Measurements from ENCODE around the gene PTPRN2.

The PTPRN2 gene

DNA sequence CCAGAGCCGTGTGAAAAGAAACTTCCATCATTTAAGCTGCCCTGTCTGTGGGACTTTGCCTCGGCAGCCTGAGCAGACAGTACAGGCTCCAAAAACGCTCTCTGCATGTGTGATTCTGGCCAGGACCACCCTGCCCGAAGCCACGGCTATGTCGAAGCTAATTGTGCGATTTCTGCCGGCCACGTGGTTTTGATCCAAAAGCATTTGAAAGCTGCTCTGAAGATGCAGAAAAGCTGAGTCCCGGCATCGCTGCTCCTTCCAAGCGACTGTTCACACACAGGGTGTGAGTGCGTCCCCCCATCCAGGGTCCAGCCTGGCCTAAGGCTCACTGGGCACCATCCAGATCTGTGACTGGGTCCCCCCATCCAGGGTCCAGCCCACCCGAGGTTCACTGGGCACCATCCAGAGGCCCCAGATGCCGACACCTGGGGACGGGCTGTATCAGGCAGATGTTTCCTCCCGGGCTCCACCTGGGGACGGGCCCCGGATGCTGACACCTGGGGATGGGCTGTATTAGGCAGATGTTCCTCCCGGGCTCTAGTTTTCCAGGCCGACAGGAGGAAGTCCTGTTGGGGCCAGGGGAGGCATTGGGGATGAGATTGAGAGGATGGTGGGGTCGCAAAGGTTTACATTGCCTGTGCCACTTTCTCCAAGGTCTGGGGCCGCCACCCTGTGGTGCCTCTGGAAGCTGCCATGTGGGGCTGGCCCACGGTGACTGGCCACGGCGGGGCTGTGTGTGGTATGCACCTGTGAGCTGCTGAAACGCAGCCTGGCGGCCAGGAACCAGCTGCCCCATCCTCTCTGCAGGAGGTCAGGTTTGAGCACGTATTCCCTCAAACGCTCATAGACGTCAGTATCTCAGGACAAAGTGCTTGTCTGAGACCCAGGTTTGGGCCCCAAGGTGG lies 723.5 kb downstream of the PTPRN2 start:
- Histone ChIP-seq H3K9ac (ENCODE audit: low read depth in 1 of 2, low read length in 2 of 2) (no peak overlapping the region), H3K36me3 (ENCODE audit: control insufficient read depth in 2 of 2, insufficient read depth in 2 of 2, low read length in 2 of 2) (no peaks in the 10 kb centered on the region), H3K4me3 (ENCODE audit: low read length in 2 of 2) (no peak overlapping the region), H3K27me3 (ENCODE audit: control insufficient read depth in 2 of 2, insufficient read depth in 2 of 2, low read length in 2 of 2) (no peaks in the 10 kb centered on the region), H3K4me1 (ENCODE audit: control insufficient read depth in 2 of 2, insufficient read depth in 2 of 2, low read length in 2 of 2) (no peaks in the 10 kb centered on the region), H3K9me3 (ENCODE audit: control insufficient read depth in 2 of 2, low read length in 2 of 2) (no peaks in the 10 kb centered on the region), H3K27ac (ENCODE audit: low read depth in 2 of 2, low read length in 2 of 2) (no peak overlapping the region)

DNA sequence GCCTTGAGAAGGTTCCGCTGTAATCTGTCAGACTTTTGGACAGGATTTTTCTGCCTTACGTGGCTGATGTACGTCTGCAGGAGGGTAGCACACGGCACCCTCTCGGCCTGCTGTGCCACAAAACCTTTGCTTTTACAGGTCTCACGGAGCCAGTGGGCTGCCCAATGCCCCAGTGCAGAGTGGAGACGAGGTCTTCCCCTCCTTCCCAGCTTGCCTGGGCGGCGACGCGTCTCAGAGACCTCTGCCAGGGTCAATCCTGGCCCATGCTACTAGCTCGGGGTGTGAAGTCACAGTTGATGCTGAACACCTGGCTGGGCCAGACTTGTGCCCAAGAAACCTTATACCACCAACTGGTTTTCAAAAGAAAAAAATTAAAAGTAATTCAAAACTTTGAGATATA lies 724.4 kb downstream of the PTPRN2 start:
- H3K4me3 ChIP-seq (ENCODE audit: low read length in 2 of 2), result no peak overlapping the region
- no peaks in the 10 kb centered on the region for H3K4me1 ChIP-seq (ENCODE audit: control insufficient read depth in 2 of 2, insufficient read depth in 2 of 2, low read length in 2 of 2)
- no peaks in the 10 kb centered on the region for H3K36me3 ChIP-seq (ENCODE audit: control insufficient read depth in 2 of 2, insufficient read depth in 2 of 2, low read length in 2 of 2)
- H3K9ac ChIP-seq (ENCODE audit: low read depth in 1 of 2, low read length in 2 of 2), result no peak overlapping the region
- H3K27me3 ChIP-seq (ENCODE audit: control insufficient read depth in 2 of 2, insufficient read depth in 2 of 2, low read length in 2 of 2), result no peaks in the 10 kb centered on the region
- H3K9me3 ChIP-seq (ENCODE audit: control insufficient read depth in 2 of 2, low read length in 2 of 2), result no peaks in the 10 kb centered on the region
- H3K27ac ChIP-seq (ENCODE audit: low read depth in 2 of 2, low read length in 2 of 2), result no peak overlapping the region

DNA sequence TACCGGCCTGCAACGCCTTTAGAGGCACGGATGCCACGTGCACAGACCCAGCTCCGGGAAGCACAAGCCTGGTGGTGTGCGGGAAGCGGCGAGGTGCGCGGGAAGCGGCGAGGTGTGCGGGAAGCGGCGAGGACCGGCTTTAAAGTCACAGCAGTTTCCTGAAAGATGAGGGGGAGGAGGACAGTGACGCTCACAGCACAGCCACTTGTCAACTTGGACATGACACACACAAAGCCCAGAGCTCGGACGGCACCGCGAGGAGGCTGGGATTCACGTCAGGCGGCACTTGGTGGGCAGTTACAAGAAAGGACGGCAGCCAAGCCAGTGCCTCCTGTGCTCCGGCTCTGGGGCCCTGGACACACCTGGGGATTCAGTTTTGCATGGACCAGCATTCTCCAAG lies 724.9 kb downstream of the PTPRN2 start:
- Histone ChIP-seq H3K9ac (ENCODE audit: low read depth in 1 of 2, low read length in 2 of 2) (no peak overlapping the region), H3K36me3 (ENCODE audit: control insufficient read depth in 2 of 2, insufficient read depth in 2 of 2, low read length in 2 of 2) (no peaks in the 10 kb centered on the region), H3K27me3 (ENCODE audit: control insufficient read depth in 2 of 2, insufficient read depth in 2 of 2, low read length in 2 of 2) (no peaks in the 10 kb centered on the region), H3K9me3 (ENCODE audit: control insufficient read depth in 2 of 2, low read length in 2 of 2) (no peaks in the 10 kb centered on the region), H3K27ac (ENCODE audit: low read depth in 2 of 2, low read length in 2 of 2) (no peak overlapping the region), H3K4me1 (ENCODE audit: control insufficient read depth in 2 of 2, insufficient read depth in 2 of 2, low read length in 2 of 2) (no peaks in the 10 kb centered on the region), H3K4me3 (ENCODE audit: low read length in 2 of 2) (no peak overlapping the region)

DNA sequence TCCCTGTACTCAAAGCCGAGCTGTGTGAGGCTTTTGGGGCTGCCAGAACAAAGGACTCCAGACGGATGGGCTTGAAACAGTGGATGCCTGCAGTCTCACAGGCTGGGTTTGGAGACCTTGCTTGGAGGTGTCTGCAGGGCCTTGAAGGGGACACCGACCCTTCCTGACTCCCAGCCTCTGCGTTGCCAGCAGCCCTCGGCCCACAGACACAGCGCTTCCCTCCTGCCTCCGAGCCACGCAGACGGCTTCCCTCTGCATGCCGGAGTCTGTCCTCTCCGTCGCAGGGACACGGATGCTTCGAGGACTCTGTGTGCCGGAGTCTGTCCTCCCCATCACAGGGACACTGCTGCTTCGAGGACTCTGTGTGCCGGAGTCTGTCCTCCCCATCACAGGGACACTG lies 726.1 kb downstream of the PTPRN2 start:
- no peak overlapping the region for H3K9ac ChIP-seq (ENCODE audit: low read depth in 1 of 2, low read length in 2 of 2)
- H3K27me3 ChIP-seq (ENCODE audit: control insufficient read depth in 2 of 2, insufficient read depth in 2 of 2, low read length in 2 of 2), result no peaks in the 10 kb centered on the region
- H3K4me3 ChIP-seq (ENCODE audit: low read length in 2 of 2), result no peak overlapping the region
- H3K9me3 ChIP-seq (ENCODE audit: control insufficient read depth in 2 of 2, low read length in 2 of 2), result no peaks in the 10 kb centered on the region
- H3K27ac ChIP-seq (ENCODE audit: low read depth in 2 of 2, low read length in 2 of 2), result no peak overlapping the region
- H3K4me1 ChIP-seq (ENCODE audit: control insufficient read depth in 2 of 2, insufficient read depth in 2 of 2, low read length in 2 of 2), result no peaks in the 10 kb centered on the region
- H3K36me3 ChIP-seq (ENCODE audit: control insufficient read depth in 2 of 2, insufficient read depth in 2 of 2, low read length in 2 of 2), result no peaks in the 10 kb centered on the region

DNA sequence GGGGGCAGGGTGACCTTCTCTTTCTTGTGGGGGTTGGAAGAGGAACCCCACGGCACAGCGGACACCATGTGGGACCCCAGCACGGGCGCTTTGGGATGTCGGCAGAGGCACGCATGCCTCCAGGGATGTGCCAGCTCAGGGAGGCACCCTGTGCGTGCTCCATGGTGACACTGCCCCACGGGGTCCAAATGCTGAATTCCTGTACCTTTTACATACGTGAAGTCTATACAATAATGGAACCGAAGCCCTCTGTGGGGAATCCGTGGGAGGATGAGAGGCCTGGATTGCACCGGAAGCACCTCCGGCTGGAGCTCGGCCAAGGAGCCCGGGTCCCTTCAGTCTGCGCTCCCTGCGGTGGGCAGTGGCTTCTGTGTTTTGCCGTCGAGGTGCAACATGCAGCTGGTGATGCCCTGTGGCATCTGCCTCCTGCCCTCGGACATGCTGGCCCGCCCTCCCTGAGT lies 726.6 kb downstream of the PTPRN2 start:
- H3K4me3 ChIP-seq (ENCODE audit: low read length in 2 of 2), result no peak overlapping the region

DNA sequence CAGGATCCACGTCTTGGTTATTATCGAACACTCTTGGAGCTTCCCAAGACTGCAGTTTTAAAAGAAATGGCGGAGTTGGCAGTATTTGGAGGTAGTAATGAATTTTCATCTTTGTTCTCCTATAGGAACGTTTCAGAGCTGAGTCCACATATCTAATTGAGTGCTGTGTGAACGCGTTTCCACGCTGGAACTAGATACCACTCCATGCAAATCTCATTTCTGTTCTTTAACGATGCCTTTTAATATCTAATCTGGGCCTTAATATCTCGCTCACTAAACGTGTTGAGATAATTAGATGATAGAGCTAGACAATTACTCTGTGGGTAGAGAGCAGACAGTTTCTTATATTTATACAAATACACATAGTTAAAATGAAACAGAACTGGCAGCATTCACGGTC lies 727.2 kb downstream of the PTPRN2 start:
- no peaks in the 10 kb centered on the region for H3K9me3 ChIP-seq (ENCODE audit: control insufficient read depth in 2 of 2, low read length in 2 of 2)
- no peaks in the 10 kb centered on the region for H3K36me3 ChIP-seq (ENCODE audit: control insufficient read depth in 2 of 2, insufficient read depth in 2 of 2, low read length in 2 of 2)
- H3K9ac ChIP-seq (ENCODE audit: low read depth in 1 of 2, low read length in 2 of 2), result no peak overlapping the region
- H3K27ac ChIP-seq (ENCODE audit: low read depth in 2 of 2, low read length in 2 of 2), result no peak overlapping the region
- no peak overlapping the region for H3K4me3 ChIP-seq (ENCODE audit: low read length in 2 of 2)
- H3K4me1 ChIP-seq (ENCODE audit: control insufficient read depth in 2 of 2, insufficient read depth in 2 of 2, low read length in 2 of 2), result no peaks in the 10 kb centered on the region
- no peaks in the 10 kb centered on the region for H3K27me3 ChIP-seq (ENCODE audit: control insufficient read depth in 2 of 2, insufficient read depth in 2 of 2, low read length in 2 of 2)

More for the DNA sequence above, 726.6 kb downstream of the PTPRN2 start:
- H3K27ac ChIP-seq (ENCODE audit: low read depth in 2 of 2, low read length in 2 of 2), result no peak overlapping the region
- H3K9ac ChIP-seq (ENCODE audit: low read depth in 1 of 2, low read length in 2 of 2), result no peak overlapping the region
- no peaks in the 10 kb centered on the region for H3K27me3 ChIP-seq (ENCODE audit: control insufficient read depth in 2 of 2, insufficient read depth in 2 of 2, low read length in 2 of 2)
- H3K4me1 ChIP-seq (ENCODE audit: control insufficient read depth in 2 of 2, insufficient read depth in 2 of 2, low read length in 2 of 2), result no peaks in the 10 kb centered on the region
- H3K36me3 ChIP-seq (ENCODE audit: control insufficient read depth in 2 of 2, insufficient read depth in 2 of 2, low read length in 2 of 2), result no peaks in the 10 kb centered on the region
- no peaks in the 10 kb centered on the region for H3K9me3 ChIP-seq (ENCODE audit: control insufficient read depth in 2 of 2, low read length in 2 of 2)

DNA sequence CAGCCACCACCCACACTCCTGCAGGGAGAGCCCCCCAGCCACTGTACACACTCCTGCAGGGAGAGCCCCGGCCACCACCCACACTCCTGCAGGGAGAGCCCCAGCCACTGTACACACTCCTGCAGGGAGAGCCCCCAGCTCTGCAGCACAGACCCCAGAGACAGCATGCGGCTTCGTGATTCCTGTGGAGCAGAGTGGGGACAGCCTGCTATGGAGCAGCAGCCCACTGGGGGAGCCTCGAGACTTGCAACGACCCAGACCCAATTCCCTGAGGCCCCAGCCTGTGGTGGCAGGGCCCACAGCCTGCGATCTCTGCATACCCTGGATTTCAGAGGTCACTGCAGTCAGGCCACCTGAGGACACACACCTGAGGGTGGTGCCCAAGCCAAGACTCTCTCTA lies 727.7 kb downstream of the PTPRN2 start:
- Histone ChIP-seq H3K27ac (ENCODE audit: low read depth in 2 of 2, low read length in 2 of 2) (no peak overlapping the region), H3K36me3 (ENCODE audit: control insufficient read depth in 2 of 2, insufficient read depth in 2 of 2, low read length in 2 of 2) (no peaks in the 10 kb centered on the region), H3K4me1 (ENCODE audit: control insufficient read depth in 2 of 2, insufficient read depth in 2 of 2, low read length in 2 of 2) (no peaks in the 10 kb centered on the region), H3K9me3 (ENCODE audit: control insufficient read depth in 2 of 2, low read length in 2 of 2) (no peaks in the 10 kb centered on the region), H3K4me3 (ENCODE audit: low read length in 2 of 2) (no peak overlapping the region), H3K9ac (ENCODE audit: low read depth in 1 of 2, low read length in 2 of 2) (no peak overlapping the region), H3K27me3 (ENCODE audit: control insufficient read depth in 2 of 2, insufficient read depth in 2 of 2, low read length in 2 of 2) (no peaks in the 10 kb centered on the region)

DNA sequence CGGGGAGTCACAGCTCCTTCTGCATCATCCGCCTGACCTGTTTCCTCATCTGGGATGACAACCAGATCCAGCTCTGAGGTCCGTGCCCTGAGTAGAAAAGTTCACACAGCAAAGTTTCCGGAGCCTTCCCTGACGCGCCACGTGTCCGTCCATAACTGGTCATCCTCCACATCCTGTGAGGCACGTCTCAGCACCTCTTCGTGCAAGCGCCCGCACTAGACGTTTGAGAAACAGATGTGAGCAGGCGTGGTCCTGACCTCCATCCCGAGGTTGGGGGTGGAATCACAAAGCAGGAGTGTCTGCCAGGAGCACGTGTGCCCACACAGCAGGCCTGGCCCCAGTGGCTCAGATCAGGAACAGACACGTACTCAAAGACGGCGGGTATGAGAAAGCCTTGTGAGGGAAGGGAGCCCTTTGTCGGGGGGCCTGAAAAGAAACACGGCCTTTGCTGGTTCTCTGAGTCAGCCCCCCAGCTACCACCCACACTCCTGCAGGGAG lies 730.0 kb downstream of the PTPRN2 start:
- Histone ChIP-seq H3K36me3 (ENCODE audit: control insufficient read depth in 2 of 2, insufficient read depth in 2 of 2, low read length in 2 of 2) (no peaks in the 10 kb centered on the region), H3K9ac (ENCODE audit: low read depth in 1 of 2, low read length in 2 of 2) (no peak overlapping the region), H3K4me1 (ENCODE audit: control insufficient read depth in 2 of 2, insufficient read depth in 2 of 2, low read length in 2 of 2) (no peaks in the 10 kb centered on the region), H3K4me3 (ENCODE audit: low read length in 2 of 2) (no peak overlapping the region), H3K27me3 (ENCODE audit: control insufficient read depth in 2 of 2, insufficient read depth in 2 of 2, low read length in 2 of 2) (no peaks in the 10 kb centered on the region), H3K27ac (ENCODE audit: low read depth in 2 of 2, low read length in 2 of 2) (no peak overlapping the region), H3K9me3 (ENCODE audit: control insufficient read depth in 2 of 2, low read length in 2 of 2) (no peaks in the 10 kb centered on the region)

DNA sequence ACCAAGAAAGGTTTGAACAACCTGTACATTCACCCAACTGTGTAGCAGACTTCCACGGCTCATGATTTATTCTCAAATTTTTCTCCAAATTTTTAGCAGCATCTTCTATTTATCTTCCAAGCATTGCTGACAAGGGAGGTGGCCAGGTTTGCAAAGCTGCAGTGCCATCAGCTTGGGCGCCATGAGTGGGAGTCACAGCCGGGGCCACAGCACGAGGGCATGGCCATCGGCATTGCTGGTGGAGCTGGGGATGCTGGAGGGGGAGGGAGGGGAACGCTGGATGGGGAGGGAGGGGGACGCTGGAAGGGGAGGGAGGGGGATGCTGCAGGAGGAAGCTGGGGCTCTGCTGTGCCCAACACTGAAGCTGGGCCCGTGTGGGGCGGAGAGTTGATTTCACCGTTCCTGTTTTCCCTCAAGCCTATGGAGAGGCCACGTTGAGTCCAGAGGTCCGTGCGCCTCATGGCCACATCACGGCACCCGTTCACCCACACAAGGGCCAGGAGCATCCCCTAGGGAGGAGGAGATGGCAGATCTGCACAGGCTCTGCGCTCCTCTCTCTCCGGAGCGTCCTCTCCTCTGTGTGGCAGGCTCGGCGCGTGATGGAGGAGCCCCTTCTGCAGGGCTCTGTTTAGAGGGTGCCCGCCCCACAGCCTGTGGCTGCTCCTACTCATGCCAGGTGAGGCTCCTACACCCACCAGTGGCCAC lies 730.6 kb downstream of the PTPRN2 start:
- H3K9me3 ChIP-seq (ENCODE audit: control insufficient read depth in 2 of 2, low read length in 2 of 2), result no peaks in the 10 kb centered on the region
- H3K9ac ChIP-seq (ENCODE audit: low read depth in 1 of 2, low read length in 2 of 2), result no peak overlapping the region
- no peak overlapping the region for H3K27ac ChIP-seq (ENCODE audit: low read depth in 2 of 2, low read length in 2 of 2)
- no peak overlapping the region for H3K4me3 ChIP-seq (ENCODE audit: low read length in 2 of 2)
- no peaks in the 10 kb centered on the region for H3K27me3 ChIP-seq (ENCODE audit: control insufficient read depth in 2 of 2, insufficient read depth in 2 of 2, low read length in 2 of 2)
- H3K36me3 ChIP-seq (ENCODE audit: control insufficient read depth in 2 of 2, insufficient read depth in 2 of 2, low read length in 2 of 2), result no peaks in the 10 kb centered on the region
- no peaks in the 10 kb centered on the region for H3K4me1 ChIP-seq (ENCODE audit: control insufficient read depth in 2 of 2, insufficient read depth in 2 of 2, low read length in 2 of 2)
